OCI-LY1 (cell line): ENCODE data around the gene TCF7.

ENCODE experiments used
- CTCF ChIP-seq: fragments of 200-600 bp; sonication (generic), shearing (Covaris generic); IDR thresholded peaks from 2 replicates; pipeline ENCODE4 v1.5.1; 2017; ENCODE audit warnings: mild to moderate bottlenecking, antibody characterized with exemption, low read length, moderate library complexity, mixed read lengths
- EZH2 ChIP-seq: fragments of 200-600 bp; sonication (generic), shearing (Covaris generic); IDR thresholded peaks from 2 replicates; pipeline ENCODE4 v1.8.0; 2017; ENCODE audit warnings: borderline replicate concordance, mixed run types, mild to moderate bottlenecking, antibody characterized with exemption, low read length, moderate library complexity, mixed read lengths

GRCh38 chr5:134176511-134177368 is 62.3 kb downstream of the TCF7 start, which contains the start of gene SKP1:
- no peak for TF ChIP-seq CTCF
- TF ChIP-seq EZH2, result no peak
